ENCODE results near the gene MAML3. TPM values are rescaled to one million over a fixed set of nuclear protein-coding genes. Genes with fewer than 3 reads are reported as not detected.

The MAML3 gene
- polyA plus RNA-seq, 6 donors from 2014 or later: 0.37 to 2.7 (median 1.1) TPM

DNA sequence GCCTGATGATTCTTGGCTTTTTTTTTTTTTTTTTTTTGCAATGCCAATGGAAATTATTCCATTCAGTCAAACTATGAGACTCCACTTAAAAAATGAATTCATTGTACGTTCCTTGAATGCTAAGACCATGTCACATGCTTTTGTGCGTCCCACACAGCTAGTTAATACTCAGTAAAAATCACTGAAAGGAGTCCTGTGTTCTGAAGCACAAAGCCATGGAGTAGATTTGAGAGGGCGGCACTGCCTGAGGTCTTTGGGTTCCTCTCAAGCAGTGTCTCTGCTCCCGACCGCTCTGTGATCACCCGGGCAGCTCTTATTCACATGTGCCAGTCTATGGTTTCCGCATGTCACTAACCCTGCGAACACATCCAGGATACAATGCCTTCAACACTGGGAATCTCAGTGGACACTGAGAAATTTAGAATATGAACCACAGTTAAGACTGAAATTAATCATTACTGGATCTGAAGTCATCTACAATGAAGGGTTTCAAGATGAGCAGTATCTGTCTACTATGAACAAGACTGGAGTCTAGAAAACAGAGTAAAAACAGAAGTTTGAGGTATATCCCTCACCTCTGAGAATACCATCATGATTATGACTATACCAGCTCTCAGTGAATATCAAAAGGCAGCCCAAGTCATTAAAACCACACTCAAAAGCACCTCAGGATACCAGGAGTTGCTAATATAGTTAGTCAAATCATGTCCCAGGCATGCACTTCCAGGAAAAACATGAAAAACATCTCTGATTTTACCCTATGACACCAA lies 295.4 kb downstream of the MAML3 start:
- Mint-ChIP-seq H3K36me3 (peaks cover 7 to 8% of the 10 kb centered on the region in 2 donors), H3K27ac (no peak overlapping the region), H3K4me3 (no peak overlapping the region), H3K4me1 (peaks cover 0 to 10% (median 5%) of the 10 kb centered on the region in 3 donors), H3K9me3 (no peaks in the 10 kb centered on the region), H3K27me3 (no peaks in the 10 kb centered on the region)
- ATAC-seq (ENCODE audit: low read depth in 2 of 2) (no peak), DNase-seq (no peak)

DNA sequence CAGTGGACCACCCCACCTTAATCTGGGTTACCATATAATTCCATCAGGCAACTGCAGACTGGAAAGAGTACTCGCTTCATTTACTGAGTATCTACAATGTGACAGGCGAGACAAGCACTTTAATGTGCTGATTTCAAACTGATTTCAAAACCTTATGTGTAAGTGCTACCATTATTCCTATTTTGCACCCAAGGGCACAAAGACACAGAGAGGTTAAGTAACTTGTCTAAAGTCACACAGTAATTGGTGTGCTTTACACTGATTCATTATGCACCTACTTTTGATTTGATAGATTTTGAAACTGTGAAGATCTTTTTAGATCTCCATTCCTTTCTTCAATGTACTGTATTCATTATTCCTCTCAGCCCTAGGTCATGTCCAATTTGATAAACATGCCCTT lies 296.0 kb downstream of the MAML3 start:
- H3K4me3 Mint-ChIP-seq: no peak overlapping the region
- no peak for DNase-seq
- peaks cover 0 to 10% (median 0%) of the 10 kb centered on the region in 3 donors for H3K4me1 Mint-ChIP-seq
- peak overlapping the region in 1 of 6 donors; percentile 51 for H3K27ac Mint-ChIP-seq
- no peak for ATAC-seq (ENCODE audit: low read depth in 2 of 2)
- peaks cover 7 to 8% of the 10 kb centered on the region in 2 donors for H3K36me3 Mint-ChIP-seq
- no peaks in the 10 kb centered on the region for H3K9me3 Mint-ChIP-seq
- no peaks in the 10 kb centered on the region for H3K27me3 Mint-ChIP-seq

DNA sequence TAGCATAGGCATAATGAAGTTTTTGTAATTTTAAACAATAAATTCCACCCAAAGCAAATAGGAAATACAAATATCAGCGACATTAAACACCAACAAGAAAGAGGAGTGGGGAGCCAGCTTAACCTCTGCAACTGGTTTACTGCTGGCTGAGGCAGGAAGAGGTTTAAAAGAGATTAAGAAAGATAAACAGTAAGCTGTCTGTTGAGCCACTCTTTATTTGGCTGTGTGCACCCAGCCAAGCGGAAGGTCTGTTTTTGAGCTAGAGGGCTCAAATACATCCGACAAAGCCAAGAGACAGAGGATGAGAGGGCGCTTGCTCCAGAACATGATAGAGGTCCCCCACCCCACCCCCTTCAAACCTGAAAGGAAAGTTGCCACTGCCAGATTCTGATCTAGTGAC lies 297.0 kb downstream of the MAML3 start:
- Mint-ChIP-seq H3K4me1 (peaks cover 0 to 10% (median 0%) of the 10 kb centered on the region in 3 donors), H3K27me3 (no peaks in the 10 kb centered on the region), H3K36me3 (peaks cover under 1 to 8% of the 10 kb centered on the region in 2 donors), H3K4me3 (no peak overlapping the region), H3K9me3 (no peaks in the 10 kb centered on the region), H3K27ac (peak overlapping the region in 2 of 6 donors; percentile 40 to 46)
- ATAC-seq (ENCODE audit: low read depth in 2 of 2): no peak
- DNase-seq: no peak

DNA sequence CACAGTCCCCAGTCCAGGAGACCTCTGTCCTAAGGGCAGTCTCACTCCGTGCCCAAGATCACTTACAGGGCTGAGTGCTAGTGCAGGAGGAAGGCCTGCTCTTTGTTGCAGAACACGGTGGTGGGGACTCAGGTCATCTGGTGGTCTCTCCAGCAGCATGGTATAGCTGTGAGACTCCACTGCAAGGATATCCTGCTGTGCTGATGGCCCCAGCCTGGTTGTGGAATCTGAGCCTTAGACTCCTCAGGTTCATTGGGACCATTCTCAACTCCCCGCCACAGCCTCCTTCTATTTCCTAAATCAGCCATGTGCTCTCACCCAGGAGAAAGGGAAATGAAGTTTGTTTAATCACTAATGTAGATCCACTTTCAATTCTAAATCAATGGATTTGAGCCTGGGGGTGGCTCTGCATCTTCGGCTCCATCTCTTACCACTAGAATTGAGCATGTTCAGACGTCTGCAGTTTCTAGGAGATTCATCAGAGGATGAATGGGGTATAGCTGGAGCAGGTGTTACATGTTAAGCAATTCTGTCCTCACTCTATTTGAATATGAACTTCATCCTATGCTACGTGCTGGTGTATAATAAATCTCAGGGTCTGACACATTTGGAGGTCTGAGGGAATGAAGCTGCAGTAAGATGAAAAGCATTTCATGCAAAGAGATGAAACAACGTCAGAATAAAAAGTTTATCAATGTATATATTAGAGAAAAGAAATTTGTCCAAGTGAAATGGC lies 299.1 kb downstream of the MAML3 start:
- Mint-ChIP-seq H3K36me3 (peaks cover 0 to 5% of the 10 kb centered on the region in 2 donors), H3K9me3 (no peaks in the 10 kb centered on the region), H3K27ac (peak overlapping the region in 2 of 6 donors; percentile 62 to 79), H3K4me3 (no peak overlapping the region), H3K4me1 (peaks cover 0 to 10% (median 6%) of the 10 kb centered on the region in 3 donors), H3K27me3 (no peaks in the 10 kb centered on the region)
- no peak for DNase-seq
- no peak for ATAC-seq (ENCODE audit: low read depth in 2 of 2)

DNA sequence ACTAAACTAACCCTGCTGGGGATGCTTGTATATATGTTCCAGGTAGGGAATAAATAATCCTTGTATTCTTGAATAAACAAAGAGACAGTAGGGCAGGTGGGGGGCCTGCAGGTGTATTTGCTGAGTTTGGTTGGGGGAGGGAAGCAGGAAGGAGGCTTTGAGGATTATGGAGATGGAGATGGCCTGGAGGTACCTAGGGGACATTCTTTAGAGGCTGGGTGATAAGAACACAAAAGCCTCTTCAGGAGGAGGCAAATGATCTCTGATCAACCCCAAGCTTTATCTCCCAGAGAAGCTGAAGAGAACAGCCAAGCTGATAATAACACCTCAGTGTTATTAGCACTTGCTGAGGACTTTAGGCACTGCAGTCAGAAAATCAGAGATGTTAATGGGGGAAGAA lies 300.7 kb downstream of the MAML3 start:
- peaks cover 0 to 7% (median 6%) of the 10 kb centered on the region in 3 donors for H3K4me1 Mint-ChIP-seq
- ATAC-seq (ENCODE audit: low read depth in 2 of 2) (no peak), DNase-seq (no peak)
- H3K4me3 Mint-ChIP-seq: no peak overlapping the region
- H3K9me3 Mint-ChIP-seq: no peaks in the 10 kb centered on the region
- no peaks in the 10 kb centered on the region for H3K27me3 Mint-ChIP-seq
- peaks cover 0 to 5% of the 10 kb centered on the region in 2 donors for H3K36me3 Mint-ChIP-seq
- peak overlapping the region in 2 of 6 donors; percentile 9 to 39 for H3K27ac Mint-ChIP-seq

DNA sequence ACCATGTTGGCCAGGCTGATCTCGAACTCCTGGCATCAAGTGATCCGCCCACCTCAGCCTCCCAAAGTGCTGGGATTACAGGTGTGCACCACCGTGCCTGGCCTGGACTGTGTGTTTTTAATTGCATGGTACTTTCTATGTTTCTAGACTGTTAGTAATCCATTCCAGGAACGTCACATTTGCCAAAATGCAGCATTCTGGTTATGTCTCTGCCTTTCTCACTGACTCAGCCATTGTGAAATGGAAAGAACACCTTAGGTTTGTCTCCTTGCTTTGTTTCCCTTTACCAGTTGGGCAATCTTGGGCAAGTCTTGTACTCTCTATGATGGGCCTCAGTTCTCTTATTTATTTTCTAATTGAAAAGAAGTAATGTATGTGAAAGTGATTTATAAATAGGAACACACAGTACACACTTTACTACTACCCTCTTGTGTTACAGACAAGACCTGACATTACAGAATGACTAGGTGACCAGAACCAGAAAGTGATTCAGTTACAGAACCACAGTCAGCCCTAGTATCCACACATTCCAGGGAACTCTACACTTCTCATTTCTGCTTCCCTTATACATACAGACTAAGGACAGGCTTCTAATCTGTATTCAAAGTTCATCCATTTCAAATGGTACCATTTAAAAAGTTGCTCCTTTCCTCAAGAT lies 301.2 kb downstream of the MAML3 start:
- Mint-ChIP-seq H3K27ac (peak overlapping the region in 1 of 6 donors; percentile 39), H3K27me3 (no peaks in the 10 kb centered on the region), H3K9me3 (no peaks in the 10 kb centered on the region), H3K4me1 (peaks cover 0 to 6% (median 5%) of the 10 kb centered on the region in 3 donors), H3K36me3 (peaks cover 0 to 5% of the 10 kb centered on the region in 2 donors), H3K4me3 (no peak overlapping the region)
- no peak for ATAC-seq (ENCODE audit: low read depth in 2 of 2)
- no peak for DNase-seq

DNA sequence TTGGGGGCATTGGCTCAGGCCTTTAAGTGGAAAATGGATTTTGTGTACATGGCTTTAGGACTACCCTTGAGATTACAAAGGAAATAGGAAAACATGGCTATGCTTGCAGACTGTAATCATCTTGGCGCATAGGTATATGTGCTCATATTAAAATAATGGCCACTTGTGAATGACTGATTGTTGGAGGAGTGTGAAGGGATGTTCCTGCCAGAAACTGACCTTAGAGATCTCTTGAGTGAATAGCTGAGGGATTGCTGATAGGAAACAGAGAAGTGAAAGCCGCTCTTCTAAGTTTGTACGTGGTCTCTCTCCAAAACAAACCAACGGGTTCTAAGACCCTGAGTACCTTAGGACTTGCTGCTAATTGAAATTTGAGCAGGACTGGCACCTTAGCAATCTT lies 302.3 kb downstream of the MAML3 start:
- no peaks in the 10 kb centered on the region for H3K9me3 Mint-ChIP-seq
- DNase-seq (no peak), ATAC-seq (ENCODE audit: low read depth in 2 of 2) (no peak)
- H3K4me1 Mint-ChIP-seq: peaks cover 0 to 6% (median 0%) of the 10 kb centered on the region in 3 donors
- no peaks in the 10 kb centered on the region for H3K27me3 Mint-ChIP-seq
- H3K27ac Mint-ChIP-seq: no peak overlapping the region
- peaks cover 0 to 5% of the 10 kb centered on the region in 2 donors for H3K36me3 Mint-ChIP-seq
- no peak overlapping the region for H3K4me3 Mint-ChIP-seq

DNA sequence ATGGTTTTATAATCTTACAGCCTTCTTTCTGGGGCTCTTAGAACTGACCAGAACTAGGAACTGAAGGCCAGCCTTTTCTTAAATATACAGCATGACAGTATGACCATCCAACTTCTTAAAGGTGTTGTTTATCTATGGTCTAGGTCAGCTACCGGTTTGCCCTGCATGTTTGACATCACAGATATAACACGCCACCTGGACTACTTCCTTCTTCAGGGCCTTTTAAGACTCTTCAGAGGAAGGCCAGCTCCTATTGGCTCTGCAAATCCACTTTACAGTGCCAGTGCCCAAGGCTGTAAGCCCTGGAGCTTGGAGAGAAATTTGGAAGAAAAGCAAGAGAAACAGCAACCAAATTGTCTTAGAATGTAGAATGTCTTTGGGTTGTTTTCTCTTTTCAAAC lies 302.9 kb downstream of the MAML3 start:
- no peak overlapping the region for H3K27ac Mint-ChIP-seq
- DNase-seq (no peak), ATAC-seq (ENCODE audit: low read depth in 2 of 2) (no peak)
- no peaks in the 10 kb centered on the region for H3K27me3 Mint-ChIP-seq
- H3K36me3 Mint-ChIP-seq: peaks cover 0 to 4% of the 10 kb centered on the region in 2 donors
- H3K9me3 Mint-ChIP-seq: no peaks in the 10 kb centered on the region
- H3K4me1 Mint-ChIP-seq: peaks cover 0 to 6% (median 0%) of the 10 kb centered on the region in 3 donors
- no peak overlapping the region for H3K4me3 Mint-ChIP-seq

DNA sequence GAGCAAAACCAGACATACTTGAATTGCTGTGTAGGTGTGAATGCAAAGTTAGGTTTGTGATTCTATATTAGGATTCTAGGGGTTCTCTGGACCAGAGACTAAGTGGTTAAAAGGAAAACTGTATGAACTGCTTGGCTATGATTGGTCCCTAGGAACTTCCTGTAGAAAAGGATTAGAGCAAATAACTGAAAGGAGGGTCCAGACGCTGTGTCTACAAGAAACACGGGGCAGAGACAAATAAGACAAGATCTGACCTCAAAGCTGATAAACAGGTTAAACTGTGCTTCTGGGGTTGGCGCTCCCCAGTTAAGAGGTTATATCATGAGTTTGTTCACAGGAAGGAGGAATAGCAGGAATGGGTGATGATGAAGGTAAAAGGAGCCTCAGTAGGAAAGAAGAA lies 304.8 kb downstream of the MAML3 start:
- no peak for DNase-seq
- Mint-ChIP-seq H3K36me3 (no peaks in the 10 kb centered on the region), H3K4me1 (peaks cover 0 to 6% (median 0%) of the 10 kb centered on the region in 3 donors), H3K4me3 (no peak overlapping the region), H3K27ac (no peak overlapping the region), H3K9me3 (no peaks in the 10 kb centered on the region), H3K27me3 (no peaks in the 10 kb centered on the region)
- no peak for ATAC-seq (ENCODE audit: low read depth in 2 of 2)

DNA sequence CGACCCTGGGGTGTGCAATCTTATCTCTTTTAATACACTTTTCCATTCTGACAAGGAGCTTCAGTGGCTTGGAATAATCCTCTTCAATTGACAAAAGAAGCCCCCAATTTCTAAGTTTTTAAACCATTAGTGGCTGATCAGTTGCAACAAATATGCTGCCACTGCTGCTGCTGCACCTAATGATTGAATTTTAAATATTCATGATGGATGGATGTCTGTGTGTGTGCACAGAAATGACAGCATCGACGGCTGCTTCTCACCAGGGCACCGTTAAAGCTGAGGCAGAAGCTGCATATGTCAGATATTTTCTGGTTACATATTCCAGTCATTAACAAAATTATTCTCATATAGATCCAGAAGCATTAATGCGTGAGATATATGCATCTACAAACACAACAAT lies 306.0 kb downstream of the MAML3 start:
- no peak for ATAC-seq (ENCODE audit: low read depth in 2 of 2)
- Mint-ChIP-seq H3K4me1 (peaks cover 0 to 6% (median 0%) of the 10 kb centered on the region in 3 donors), H3K4me3 (no peak overlapping the region), H3K9me3 (no peaks in the 10 kb centered on the region), H3K36me3 (no peaks in the 10 kb centered on the region), H3K27me3 (no peaks in the 10 kb centered on the region), H3K27ac (no peak overlapping the region)
- DNase-seq: no peak

DNA sequence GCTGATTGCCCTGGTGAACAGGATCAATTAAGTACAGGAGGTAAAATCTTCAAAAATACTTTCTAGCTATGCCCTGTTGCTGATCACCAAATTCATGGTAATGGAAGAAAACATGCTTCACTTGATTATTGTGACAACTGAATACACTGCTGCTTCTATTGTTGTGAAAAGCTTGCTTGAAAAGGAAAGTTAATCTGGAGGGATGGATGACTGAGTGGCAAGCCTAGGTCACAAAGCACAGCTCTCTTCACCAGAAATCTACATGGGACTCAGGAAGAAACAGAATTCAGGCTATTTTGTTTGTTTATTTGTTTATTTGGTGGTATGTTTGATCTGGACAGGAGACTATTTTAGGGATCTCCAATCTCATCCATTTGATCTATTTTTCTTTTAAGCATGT lies 306.4 kb downstream of the MAML3 start:
- Mint-ChIP-seq H3K27ac (no peak overlapping the region), H3K27me3 (no peaks in the 10 kb centered on the region), H3K9me3 (no peaks in the 10 kb centered on the region), H3K36me3 (no peaks in the 10 kb centered on the region), H3K4me1 (peaks cover 0 to 6% (median 0%) of the 10 kb centered on the region in 3 donors), H3K4me3 (no peak overlapping the region)
- DNase-seq (no peak), ATAC-seq (ENCODE audit: low read depth in 2 of 2) (no peak)

DNA sequence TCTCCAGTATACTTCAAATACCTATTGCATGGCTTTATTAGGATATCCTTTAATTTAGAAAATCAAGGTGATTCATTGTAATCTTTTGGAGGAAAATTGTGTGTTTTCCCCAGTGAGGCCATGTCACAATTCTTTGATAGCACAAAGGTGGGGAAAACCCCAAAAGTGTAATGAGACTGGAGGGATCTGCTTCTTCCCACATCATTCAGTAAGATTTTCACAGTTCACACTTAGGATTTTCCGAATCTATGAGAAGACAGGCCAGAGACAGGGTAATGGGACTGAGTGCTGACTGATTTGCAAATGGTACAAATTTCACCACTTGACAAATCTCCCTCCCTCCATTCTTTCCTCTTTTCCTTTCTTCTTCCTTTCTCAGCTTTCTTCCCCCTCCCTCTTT lies 307.2 kb downstream of the MAML3 start:
- DNase-seq: no peak
- no peak for ATAC-seq (ENCODE audit: low read depth in 2 of 2)
- Mint-ChIP-seq H3K4me3 (no peak overlapping the region), H3K4me1 (peaks cover 0 to 8% (median 0%) of the 10 kb centered on the region in 3 donors), H3K9me3 (no peaks in the 10 kb centered on the region), H3K27ac (no peak overlapping the region), H3K27me3 (no peaks in the 10 kb centered on the region), H3K36me3 (no peaks in the 10 kb centered on the region)

DNA sequence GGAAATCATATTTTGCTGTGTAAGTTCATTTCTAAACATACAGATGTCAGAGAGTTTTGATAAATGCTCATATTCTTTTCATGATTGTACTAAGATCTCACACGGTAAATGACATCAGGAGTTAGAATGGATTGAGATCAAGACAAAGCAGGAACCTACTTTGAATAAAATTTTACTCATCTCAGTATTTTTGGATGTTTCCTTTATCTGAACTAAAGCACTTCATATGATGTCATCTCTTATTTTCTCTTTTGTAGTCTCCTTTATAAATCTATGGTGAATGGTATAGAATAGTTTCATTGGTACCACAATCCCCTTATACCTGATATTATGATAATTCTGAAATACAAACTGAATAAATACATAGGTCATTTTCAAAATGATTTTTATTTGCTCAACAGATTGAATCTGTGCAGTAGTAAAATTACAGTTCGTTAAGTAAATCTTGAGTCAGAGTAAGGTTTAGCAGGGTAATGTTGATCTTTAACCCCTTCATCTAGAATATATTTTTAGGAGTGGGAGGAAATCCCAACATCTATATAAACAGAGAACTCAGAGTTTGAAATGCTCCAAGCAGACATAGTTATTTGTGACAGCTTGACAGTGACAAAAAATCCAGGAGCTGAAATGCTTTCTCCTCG lies 308.4 kb downstream of the MAML3 start:
- peaks cover 0 to 5% (median 0%) of the 10 kb centered on the region in 3 donors for H3K4me1 Mint-ChIP-seq
- H3K4me3 Mint-ChIP-seq: no peak overlapping the region
- no peaks in the 10 kb centered on the region for H3K27me3 Mint-ChIP-seq
- no peaks in the 10 kb centered on the region for H3K36me3 Mint-ChIP-seq
- H3K9me3 Mint-ChIP-seq: no peaks in the 10 kb centered on the region
- no peak for ATAC-seq (ENCODE audit: low read depth in 2 of 2)
- no peak overlapping the region for H3K27ac Mint-ChIP-seq
- DNase-seq: no peak
